Measurements from ENCODE around the gene HLA-F.

Gene HLA-F

DNA sequence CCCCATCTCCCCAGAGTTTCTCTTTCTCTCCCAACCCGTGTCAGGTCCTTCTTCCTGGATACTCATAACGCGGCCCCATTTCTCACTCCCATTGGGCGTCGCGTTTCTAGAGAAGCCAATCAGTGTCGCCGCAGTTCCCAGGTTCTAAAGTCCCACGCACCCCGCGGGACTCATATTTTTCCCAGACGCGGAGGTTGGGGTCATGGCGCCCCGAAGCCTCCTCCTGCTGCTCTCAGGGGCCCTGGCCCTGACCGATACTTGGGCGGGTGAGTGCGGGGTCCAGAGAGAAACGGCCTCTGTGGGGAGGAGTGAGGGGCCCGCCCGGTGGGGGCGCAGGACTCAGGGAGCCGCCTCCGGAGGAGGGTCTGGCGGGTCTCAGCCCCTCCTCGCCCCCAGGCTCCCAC lies at the start of gene HLA-F:
Gene HLA-F (plus strand): TSS at position 173 of the 404 bp plus-strand sequence. CDS start 30 bp downstream, at position 203.
- peak; percentile 64 for DNase-seq (ENCODE audit: low read depth)

DNA sequence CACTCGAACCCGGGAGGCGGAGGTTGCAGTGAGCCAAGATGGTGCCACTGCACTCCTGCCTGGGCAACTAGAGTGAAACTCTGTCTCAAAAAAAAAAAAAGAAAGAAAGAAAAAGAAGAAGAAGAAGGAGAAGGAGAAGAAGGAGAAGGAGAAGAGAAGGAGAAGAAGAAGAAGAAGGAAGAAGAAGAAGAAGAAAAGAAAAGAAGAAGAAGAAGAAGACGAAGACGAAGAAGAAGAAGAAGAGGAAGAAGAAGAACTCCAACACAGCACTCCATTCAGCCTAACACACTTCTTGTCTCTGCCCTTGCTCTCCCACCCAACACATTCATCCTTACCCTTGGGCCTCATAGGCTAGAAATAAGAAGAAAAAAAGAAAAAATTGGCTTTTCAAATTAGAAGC lies 49.2 kb upstream of the HLA-F start:
- no peak for DNase-seq (ENCODE audit: low read depth)

DNA sequence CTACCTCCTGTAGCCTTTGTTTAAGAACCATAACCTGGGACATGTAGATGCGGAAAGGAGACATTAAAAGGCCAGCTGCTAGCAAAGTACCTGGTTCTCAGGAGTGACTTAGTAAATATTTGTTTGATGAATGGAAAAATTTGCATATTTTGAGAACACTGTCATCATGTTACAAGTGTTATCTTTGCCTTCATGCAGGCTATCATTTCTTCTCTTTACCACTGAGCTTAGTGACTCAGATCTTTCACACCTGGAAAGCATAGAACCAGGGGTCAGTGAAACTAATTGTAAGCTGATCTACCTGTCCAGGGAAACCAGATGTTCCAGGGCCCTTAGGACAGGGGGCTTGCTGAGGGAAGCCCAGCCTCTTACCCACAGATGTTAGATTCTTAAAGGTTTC lies 47.7 kb upstream of the HLA-F start:
- no peak for DNase-seq (ENCODE audit: low read depth)

DNA sequence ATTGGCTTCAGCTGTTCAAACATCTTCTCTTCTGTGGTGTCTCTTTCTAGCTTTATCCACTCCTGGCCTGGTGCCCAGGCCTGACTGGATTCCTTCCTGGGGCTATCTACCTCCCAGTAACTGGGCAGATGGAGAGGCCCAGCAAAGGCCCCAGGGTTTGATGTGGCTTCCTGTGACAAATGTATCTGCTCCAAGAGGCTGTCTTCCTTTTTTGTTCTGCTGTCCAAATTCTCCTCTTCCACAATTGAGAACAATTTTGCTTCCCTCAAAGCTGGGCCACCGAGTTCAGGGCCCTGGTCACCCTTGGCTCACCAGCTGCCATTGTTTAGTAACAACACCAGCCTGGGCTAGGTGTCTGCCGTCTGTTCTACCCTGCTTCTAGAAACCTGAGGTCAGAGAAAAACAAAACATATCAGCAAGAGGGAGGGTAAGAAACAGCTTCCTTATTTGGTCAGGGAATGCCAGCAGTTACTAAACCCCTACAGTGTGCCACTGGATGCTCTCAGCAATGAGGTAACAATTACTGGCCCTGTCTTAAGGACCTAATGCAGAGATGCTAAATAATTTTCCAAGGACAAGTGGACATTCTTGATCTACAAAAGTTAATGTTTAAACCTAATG lies 46.1 kb upstream of the HLA-F start:
- DNase-seq (ENCODE audit: low read depth), result no peak

DNA sequence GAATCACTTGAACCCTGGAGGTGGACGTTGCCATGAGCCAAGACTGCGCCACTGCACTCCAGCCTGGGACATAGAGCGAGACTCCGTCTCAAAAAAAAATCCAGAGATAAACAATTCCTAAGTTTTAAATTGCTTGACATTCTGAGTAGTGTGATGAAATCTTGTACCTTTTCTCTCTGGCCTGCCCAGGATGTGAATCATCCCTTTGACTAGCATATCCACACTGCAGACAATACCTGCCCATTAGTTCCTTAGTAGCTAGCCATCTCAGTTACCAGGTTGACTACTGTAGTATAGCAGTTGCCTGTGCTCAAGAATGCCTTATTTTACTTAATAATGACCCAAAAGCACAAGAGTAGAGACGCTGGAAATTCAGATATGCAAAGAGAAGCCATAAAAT lies 45.1 kb upstream of the HLA-F start:
- no peak for DNase-seq (ENCODE audit: low read depth)

DNA sequence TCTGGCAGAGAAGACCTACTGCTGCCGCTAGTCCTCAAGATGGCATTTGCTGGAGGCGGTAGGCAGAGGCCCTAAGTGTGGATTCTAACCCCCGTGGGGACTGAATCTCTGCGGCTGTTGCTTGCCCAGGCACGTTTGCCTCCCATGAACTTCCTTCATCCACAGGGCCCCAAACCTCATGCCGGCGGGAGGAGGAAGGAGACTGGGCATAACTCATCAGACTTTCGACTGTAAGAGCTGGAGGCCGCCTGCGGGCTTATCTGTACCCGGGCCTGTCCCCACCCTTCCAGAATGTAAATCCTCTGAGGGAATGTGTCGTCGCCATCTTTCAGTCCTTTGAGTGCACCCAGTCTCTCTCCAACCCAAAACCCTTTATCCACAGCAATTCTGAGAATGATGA lies 43.3 kb upstream of the HLA-F start:
- DNase-seq (ENCODE audit: low read depth), result no peak

DNA sequence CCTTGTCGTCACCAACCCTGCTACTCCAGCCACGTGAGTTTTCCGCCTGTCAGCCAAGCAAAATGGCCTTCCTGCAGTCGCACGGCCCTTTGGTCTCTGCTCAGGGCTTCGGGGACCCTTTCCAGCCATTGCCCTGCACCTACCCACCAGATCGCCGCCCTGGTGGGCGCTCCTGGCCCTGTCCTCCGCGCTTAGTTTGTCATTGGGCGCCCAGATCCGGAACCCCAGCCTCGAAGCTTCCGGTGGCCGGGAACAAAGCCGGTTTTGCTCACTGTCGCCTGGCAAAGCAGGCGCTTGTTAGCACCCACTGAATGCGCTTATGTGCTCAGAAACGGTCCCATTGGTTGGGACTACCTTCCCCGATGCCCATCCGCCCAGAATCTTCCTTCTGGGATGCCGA lies 42.8 kb upstream of the HLA-F start:
- DNase-seq (ENCODE audit: low read depth), result no peak

DNA sequence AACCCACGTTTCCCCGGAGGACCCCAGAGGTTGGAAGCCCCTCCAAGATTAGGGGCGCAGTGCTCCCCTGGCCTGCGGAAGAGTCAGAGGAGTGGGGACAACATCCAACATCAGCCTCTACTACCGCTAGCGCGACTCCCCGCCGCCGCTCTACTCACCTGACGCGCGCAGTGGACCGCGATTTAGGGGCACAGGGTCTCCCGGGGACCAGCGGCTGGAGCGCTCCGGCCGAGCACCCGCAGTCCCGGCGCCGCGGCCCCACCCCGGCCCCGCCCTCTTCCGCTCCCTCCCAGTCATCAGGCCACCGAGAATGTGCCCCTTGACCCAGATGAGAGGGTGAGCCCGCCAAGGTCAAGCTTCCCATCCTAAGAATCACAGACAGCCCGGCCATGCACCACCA lies 42.3 kb upstream of the HLA-F start, which contains the start of gene ZFP57:
Gene ZFP57 (minus strand): TSS at position 249 of the 400 bp plus-strand sequence. CDS start 4,149 bp downstream, outside the sequence.
- DNase-seq (ENCODE audit: low read depth), result no peak

DNA sequence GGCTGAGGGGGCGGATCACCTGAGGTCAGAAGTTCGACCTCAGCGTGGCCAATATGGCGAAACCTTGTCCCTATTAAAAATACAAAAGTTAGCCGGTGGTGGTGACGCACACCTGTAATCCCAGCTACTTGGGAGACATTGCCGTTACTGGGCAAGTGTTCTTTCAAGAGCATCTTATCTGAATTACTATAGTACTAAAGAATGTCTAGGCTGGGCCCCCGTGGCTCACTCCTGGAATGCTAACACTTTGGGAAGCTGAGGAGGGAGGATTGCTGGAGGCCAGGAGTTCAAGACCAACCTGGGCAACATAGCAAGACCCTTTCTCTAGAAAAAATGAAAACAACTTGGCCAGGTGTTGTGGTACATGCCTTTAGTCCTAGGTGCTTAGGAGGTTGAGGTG lies 41.4 kb upstream of the HLA-F start:
- no peak for DNase-seq (ENCODE audit: low read depth)

DNA sequence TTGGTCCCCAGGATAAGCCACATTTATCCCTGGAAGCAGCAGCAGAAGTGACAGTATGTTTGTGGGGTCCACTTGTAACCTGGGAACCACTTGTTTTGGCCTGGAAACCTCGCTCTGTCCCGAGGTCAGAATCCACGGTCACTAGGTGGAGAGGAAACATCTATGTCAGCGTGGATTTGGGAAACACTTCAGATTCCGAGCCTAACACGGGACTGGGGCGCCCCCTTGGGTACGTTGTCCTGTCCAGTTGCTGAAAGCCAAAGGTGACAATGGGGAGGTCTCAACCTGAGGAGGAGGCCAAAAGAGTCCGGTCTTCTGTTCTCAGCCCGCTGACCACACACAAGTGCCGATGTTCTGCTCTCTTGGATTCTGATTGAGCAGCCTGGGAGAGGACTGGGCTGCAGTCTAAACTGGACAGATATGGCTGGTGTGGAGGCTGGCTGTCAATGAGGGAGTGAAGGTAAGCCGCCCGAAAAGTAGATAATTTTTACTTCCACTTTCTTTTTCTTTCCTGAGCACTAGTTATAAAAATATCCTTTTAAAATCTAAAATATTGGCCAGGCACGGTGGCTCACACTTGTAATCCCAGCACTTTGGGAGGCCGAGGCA lies 37.4 kb upstream of the HLA-F start:
- DNase-seq (ENCODE audit: low read depth), result no peak

DNA sequence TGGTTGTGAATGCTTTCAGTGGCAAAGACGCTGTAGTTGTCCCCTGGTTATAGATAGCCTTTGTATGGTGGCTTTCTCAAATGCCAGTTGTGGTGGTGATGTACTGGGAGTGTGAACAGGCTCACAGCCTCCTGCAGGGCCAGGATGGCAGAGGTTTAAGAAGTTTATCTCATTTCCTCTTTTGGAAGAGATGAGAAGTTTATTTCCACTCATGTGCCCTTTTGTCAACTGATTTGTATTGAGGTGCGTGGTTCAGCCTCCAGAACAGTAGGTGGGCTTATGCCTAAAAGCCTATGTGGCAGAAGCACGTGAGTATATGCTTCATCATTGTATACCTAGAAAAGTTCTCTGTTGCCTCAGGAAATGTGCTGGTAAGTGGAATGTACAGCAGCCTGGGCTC lies 28.6 kb upstream of the HLA-F start:
- no peak for DNase-seq (ENCODE audit: low read depth)

DNA sequence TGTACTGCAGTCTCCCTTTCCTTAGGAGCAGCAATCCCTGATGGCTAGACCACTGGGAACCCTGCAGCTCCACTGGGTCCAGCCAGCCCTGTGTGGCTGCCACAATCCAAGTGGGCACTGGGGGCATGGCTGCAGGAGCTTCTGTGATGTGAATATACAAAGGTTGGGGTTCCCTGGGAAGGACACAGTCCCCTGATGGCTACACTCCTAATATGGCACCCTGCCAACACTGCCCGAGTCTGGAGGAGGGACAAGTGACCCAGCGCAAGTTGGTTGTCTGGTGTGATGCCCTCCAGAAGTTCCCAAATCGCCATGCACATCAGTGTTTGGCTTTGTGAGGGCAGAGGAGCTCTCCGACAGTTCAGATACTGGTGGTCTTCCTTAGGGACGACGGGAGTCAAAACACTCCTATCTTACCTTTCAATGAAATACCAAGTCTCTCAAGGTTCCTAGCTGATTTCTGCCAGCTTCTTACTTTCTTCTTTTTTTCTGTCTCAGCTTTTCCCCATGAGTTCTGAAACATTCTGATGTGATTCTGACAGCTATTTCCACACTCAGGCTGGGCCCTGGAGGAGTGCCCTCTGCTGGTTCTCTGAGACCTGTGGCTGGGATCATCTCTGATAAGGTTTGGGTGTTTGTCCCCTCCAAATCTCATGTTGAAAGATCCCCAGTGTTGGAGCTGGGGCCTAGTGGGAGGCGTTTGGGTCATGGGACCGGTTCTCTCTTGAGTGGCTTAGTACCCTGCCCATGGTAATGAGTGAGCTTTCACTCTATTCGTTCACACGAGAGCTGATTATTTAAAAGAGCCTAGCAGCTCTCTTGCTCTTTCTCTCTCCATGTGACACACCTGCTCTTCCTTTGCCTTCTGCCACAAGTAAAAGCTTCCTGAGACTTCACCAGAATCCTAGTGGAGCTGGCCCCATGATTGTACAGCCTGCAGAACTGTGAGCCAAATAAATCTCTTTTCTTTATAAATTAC lies 26.8 kb upstream of the HLA-F start:
- no peak for DNase-seq (ENCODE audit: low read depth)

DNA sequence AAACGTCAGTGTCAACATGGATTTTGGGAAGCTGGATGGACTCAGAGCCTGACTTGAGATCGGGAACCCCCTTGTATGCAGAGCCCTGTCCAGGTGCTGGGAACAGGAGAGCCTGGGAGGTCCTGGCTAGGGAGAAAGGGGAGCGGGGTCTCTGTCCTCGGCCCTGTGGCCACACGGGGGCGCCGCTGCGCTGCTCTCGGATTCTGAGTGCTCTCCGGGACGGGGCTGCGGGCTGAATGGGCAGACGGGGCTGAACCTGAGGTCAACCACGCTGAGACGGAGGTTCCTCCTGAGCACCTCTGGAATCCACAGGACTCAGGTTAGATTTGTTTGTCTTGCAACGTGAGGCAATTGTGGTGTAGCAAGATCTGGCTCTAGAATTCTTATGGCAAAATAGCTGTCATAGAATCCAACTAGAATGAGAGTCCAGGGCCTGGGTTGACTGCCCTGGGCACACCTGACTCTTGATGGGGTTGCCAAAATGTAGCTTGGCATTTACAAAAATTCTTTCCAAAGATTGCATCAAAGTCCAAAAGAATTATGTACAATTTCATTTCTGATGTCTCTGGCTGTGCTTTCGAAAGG lies 20.6 kb upstream of the HLA-F start:
- DNase-seq (ENCODE audit: low read depth), result peak; percentile 71

DNA sequence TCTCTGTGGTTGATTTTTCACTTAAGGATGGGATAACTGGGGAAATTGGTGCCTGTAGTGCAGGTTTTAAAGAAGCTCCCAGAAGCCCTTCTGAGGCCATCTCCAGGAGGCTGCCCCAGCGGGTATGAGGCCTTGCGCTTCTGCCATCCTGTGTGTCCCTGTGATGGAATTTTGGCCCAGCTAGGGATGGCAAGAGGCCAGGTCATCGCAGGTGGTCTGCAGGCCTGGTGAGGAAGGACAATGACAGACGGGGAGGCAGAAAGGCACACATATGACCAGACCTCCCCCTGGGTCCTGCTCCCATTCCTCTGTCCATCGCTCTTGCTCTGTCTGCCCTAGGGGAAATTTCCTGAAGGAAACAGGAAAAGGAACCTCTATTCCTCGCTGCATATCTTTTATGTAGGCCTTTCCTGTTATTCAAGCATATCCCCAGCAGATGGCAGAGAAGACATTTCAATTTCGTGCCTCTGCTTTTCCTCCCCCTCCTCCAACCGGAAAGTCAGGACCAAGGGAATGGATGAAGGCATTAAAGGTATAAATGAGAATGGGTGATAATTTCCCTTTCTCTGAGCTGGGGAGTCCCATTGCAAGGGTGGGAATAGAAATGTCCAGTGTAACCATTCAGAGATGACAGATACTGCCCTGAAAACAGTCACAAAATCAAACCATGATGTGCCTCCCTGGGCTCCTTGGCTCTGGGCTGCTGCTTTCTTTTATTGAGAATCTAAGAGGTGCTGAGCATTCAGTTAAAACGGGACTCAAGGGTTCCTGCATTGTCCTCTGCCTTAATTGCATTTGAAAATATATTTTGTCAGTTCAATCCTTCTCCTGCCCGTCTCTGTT lies 17.6 kb upstream of the HLA-F start:
- no peak for DNase-seq (ENCODE audit: low read depth)

DNA sequence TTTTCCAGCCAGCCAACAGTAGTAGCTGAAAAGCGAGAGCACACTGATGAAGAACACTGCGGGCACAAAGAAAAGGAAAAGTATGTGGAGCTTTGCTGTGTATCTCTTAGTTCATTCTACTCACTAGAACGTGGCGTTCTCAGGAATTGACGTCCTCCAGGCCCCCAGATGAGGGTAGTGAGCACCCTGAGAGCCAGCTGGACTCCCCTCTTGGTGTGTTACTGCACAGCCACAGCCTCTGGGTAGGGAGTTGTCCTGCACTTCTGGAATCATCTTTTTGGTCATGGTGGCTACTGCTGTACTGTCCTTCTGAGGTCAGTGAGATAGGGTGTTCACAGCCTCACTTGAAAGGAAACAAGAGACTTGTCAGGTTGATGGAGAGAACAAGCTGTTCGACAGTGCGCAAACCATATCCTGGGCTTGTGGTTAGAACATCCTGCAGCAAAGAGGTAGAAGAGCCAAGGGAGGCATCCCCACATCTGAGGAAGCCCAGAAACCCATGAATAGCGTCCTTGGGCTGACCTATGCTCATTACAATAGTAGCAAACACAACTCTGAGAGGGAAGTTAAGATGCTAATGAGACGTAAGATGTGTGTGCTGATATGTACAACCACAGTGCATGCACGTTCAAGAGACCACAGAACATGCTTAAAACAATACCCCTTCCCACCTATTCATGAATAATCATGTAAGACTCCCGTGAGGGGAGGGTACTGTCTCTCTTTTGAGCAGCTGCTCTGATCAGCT lies 14.6 kb upstream of the HLA-F start:
- DNase-seq (ENCODE audit: low read depth), result no peak

DNA sequence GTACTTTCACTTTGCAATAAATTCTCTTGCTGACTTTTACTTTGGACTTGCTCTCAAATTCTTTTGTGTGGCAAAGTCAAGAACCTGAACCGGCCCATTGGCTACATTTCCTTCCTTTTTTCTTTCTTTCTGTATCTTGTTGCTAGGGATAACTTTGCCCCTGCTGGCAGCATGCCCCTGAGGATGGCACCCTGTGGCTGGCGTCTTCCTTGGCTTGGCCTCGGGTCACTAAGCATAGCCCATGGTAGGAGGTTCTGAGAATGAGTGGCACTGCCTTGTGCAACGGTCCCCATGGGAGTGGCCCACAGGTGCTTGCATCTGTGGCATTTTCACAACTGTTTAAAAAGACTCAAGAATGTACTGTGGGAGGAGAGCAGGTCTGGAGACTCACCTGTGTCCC lies 14.0 kb upstream of the HLA-F start:
- no peak for DNase-seq (ENCODE audit: low read depth)

DNA sequence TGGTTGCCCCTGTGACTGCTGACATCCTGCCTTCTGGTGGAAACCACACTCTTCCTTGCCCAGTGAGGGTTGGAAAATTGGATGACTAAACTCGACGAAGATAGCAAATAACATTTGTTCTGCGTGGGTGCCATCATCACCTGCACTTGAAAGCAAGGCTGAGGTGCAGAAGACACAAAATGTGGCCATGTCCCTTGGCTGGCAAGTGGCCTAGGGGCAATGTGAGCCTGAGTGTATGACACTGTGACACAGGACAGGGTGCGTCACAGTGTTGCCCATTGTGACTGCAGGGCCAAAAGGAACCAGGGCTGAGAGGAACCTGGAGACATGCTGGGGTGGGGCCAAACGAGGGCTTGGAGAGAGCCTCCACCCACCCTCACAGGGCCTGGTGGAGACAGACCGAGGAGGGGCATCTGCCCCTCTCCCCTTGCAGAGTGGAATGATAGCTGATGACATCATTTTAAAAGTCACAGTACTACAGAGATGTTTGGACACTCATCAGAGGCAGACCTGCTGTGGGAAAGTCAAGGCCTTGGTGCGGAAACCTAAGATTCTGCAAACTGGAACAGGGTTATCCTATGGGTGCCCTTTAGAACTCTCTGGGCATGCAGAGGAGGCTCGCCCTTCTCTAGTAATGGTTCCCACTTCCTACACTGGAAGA lies 12.8 kb upstream of the HLA-F start:
- DNase-seq (ENCODE audit: low read depth), result no peak

DNA sequence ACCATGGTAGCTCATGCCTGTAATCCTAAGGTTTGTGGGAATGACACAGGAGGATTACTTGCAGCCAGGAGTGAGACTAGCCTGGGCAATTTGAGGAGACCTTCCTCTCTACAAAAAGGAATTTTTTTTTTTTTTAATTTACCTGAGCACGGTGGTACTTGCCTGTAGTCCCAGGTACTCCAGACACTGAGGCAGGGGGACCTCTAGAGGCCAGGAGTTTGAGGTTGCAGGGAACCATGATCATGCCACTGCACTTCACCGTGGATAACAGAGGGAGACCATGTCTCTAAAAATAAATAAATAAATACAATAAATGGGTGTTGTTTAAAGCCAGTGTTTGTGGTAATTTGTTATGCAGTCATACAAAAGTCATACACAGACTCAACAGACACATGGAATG lies 2.4 kb upstream of the HLA-F start:
- no peak for DNase-seq (ENCODE audit: low read depth)

DNA sequence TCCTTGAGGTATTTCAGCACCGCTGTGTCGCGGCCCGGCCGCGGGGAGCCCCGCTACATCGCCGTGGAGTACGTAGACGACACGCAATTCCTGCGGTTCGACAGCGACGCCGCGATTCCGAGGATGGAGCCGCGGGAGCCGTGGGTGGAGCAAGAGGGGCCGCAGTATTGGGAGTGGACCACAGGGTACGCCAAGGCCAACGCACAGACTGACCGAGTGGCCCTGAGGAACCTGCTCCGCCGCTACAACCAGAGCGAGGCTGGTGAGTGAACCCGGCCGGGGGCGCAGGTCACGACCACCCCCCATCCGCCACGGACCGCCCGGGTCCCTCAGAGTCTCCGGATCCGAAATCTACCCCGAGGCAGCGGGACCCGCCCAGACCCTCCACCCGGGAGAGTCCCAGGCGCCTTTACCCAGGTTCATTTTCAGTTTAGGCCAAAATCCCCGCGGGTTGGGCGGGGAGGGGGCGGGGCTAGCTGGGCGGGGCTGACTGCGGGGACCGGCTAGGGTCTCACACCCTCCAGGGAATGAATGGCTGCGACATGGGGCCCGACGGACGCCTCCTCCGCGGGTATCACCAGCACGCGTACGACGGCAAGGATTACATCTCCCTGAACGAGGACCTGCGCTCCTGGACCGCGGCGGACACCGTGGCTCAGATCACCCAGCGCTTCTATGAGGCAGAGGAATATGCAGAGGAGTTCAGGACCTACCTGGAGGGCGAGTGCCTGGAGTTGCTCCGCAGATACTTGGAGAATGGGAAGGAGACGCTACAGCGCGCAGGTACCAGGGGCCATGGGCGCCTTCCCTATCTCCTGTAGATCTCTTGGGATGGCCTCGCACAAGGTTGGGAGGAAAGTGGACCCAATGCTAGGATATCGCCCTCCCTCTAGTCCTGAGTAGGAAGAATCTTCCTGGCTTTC lies 693 bp downstream of the HLA-F start:
- peak; percentile 77 for DNase-seq (ENCODE audit: low read depth)

Data from stimulated activated CD8-positive, alpha-beta memory T cell treated with anti-CD3 and anti-CD28 coated beads, Interleukin-4, amount 100 ng/mL, for 24 hours (primary cell).